A673 (cell line): Measurements from ENCODE around the gene ASAP2.

Experiments
- EZH2 ChIP-seq: fragments of 200-600 bp; sonication (generic); IDR thresholded peaks from 2 replicates; pipeline ENCODE4 v1.6.1; 2017; ENCODE audit warnings: borderline replicate concordance, low read depth, mild to moderate bottlenecking, mixed read lengths, antibody characterized with exemption, low read length; ENCODE audit not compliant: poor library complexity, severe bottlenecking
- TF ChIP-seq, protein P1 (sequence below): fragments of 300-800, 200-600 bp; sonication (generic); conservative IDR thresholded peaks from 2 replicates; pipeline ENCODE4 v1.5.1; 2017; ENCODE audit warnings: low read depth, mild to moderate bottlenecking, antibody characterized with exemption, low read length, moderate library complexity, mixed read lengths

DNA sequence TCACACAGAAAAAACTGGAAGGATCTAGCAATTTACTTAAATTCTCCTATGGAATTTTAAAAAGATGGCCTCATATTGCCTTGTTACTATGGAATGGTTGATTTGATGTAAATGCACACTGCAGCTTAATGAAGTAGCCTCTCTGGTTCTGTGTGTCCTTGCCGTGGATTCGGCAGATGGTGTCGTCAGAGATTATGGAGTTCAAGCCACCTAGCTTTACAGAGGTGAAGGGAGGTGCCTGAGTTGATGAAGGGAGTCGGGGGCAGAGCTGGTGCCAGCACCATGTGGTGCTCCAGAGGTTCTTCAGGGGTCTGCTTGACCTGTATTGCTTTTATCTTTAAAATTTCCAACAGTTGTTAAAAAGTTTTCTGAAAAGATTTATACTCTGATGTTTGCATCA lies 48.8 kb downstream of the ASAP2 start:
- TF ChIP-seq, protein P1, sequence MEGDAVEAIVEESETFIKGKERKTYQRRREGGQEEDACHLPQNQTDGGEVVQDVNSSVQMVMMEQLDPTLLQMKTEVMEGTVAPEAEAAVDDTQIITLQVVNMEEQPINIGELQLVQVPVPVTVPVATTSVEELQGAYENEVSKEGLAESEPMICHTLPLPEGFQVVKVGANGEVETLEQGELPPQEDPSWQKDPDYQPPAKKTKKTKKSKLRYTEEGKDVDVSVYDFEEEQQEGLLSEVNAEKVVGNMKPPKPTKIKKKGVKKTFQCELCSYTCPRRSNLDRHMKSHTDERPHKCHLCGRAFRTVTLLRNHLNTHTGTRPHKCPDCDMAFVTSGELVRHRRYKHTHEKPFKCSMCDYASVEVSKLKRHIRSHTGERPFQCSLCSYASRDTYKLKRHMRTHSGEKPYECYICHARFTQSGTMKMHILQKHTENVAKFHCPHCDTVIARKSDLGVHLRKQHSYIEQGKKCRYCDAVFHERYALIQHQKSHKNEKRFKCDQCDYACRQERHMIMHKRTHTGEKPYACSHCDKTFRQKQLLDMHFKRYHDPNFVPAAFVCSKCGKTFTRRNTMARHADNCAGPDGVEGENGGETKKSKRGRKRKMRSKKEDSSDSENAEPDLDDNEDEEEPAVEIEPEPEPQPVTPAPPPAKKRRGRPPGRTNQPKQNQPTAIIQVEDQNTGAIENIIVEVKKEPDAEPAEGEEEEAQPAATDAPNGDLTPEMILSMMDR: no peak
- no peak for TF ChIP-seq EZH2
